Endodermal cell (in vitro differentiated cells): Measurements from ENCODE around the gene CTBP1. TPM values are rescaled to one million over a fixed set of nuclear protein-coding genes. Genes with fewer than 3 reads are reported as not detected.
A peak's percentile ranks its signal among the peaks of the same experiment; 100 is the strongest.

Source experiments
- DNase-seq: peaks from one replicate; pipeline ENCODE4 v3.0.0-alpha.2; 2017
- H3K27ac ChIP-seq: 2 replicates; pipeline ENCODE4 v1.5.1; 2013; ENCODE audit warnings: mild to moderate bottlenecking, low read depth, low read length, moderate library complexity
- H3K27me3 ChIP-seq: 2 replicates; pipeline ENCODE4 v1.6.1; 2013; ENCODE audit warnings: mild to moderate bottlenecking, low read length, moderate library complexity; ENCODE audit not compliant: insufficient read depth, control insufficient read depth, poor library complexity, severe bottlenecking
- H3K36me3 ChIP-seq: 2 replicates; pipeline ENCODE4 v1.7.0; 2013; ENCODE audit warnings: mild to moderate bottlenecking, low read length, moderate library complexity; ENCODE audit not compliant: control insufficient read depth, insufficient read depth
- H3K4me1 ChIP-seq: one replicate; pipeline ENCODE4 v1.7.0; 2013; ENCODE audit warnings: low read length; ENCODE audit not compliant: control insufficient read depth, insufficient read depth
- H3K4me3 ChIP-seq: 2 replicates; pipeline ENCODE4 v1.5.1; 2013; ENCODE audit warnings: mild to moderate bottlenecking, low read length, moderate library complexity
- H3K9ac ChIP-seq: 2 replicates; pipeline ENCODE4 v1.6.1; 2013; ENCODE audit warnings: mild to moderate bottlenecking, low read length, moderate library complexity; ENCODE audit not compliant: poor library complexity, severe bottlenecking; ENCODE audit errors: extremely low read depth
- H3K9me3 ChIP-seq: 2 replicates; pipeline ENCODE4 v1.6.1; 2013; ENCODE audit warnings: mild to moderate bottlenecking, low read length, moderate library complexity; ENCODE audit not compliant: control insufficient read depth
- H3K27ac Mint-ChIP-seq: 2 replicates; pipeline ENCODE4 v1.8.0; 2020; ENCODE audit warnings: mixed read lengths
- H3K27me3 Mint-ChIP-seq: 2 replicates; pipeline ENCODE4 v1.8.0; 2021; ENCODE audit warnings: mild to moderate bottlenecking, mixed read lengths; ENCODE audit not compliant: insufficient read depth
- H3K36me3 Mint-ChIP-seq: 2 replicates; pipeline ENCODE4 v1.8.0; 2020; ENCODE audit warnings: low read depth, mixed read lengths
- H3K4me1 Mint-ChIP-seq: 2 replicates; pipeline ENCODE4 v1.8.0; 2020; ENCODE audit warnings: mixed read lengths
- H3K4me3 Mint-ChIP-seq: 2 replicates; pipeline ENCODE4 v1.8.0; 2020; ENCODE audit warnings: mild to moderate bottlenecking, moderate library complexity, mixed read lengths
- H3K9me3 Mint-ChIP-seq: 2 replicates; pipeline ENCODE4 v1.8.0; 2020; ENCODE audit warnings: mild to moderate bottlenecking, mixed read lengths
- WGBS, 2 experiments: methylation state at CpG; one replicate each; pipeline versions ENCODE4 v1.1.5 to v1.1.7; 2013; ENCODE audit warnings: missing lambda C conversion rate in 2 of 2, mixed read lengths in 1 of 2; ENCODE audit not compliant: insufficient coverage in 1 of 2, insufficient read length in 1 of 2; 5-methylcytosine and 5-hydroxymethylcytosine counted together
- total RNA-seq, 2 donors: library from RNA; stranded (reverse); fragmentation: NEBNext Ultra II Directional in 1 of 2; extraction: Animal tissue kit (Norgen Biotek cat#: 25700) in 1 of 2; gene quantifications; 2 replicates in 1 of 2; 3 replicates in 1 of 2; pipeline ENCODE4 v1.2.1, GENCODE V29; 2021
- TF ChIP-seq, protein P1 (sequence below): fragments of 200-600 bp; sonication (generic); conservative IDR thresholded peaks from 2 replicates; pipeline ENCODE4 v1.5.0; 2021; ENCODE audit warnings: antibody characterized with exemption, mild to moderate bottlenecking

Gene CTBP1
- total RNA-seq, 2 donors from 2014 or later = 181 to 189 TPM

GRCh38 chr4:1241936-1242505 is 6.9 kb downstream of the CTBP1 start:
- TF ChIP-seq, protein P1, sequence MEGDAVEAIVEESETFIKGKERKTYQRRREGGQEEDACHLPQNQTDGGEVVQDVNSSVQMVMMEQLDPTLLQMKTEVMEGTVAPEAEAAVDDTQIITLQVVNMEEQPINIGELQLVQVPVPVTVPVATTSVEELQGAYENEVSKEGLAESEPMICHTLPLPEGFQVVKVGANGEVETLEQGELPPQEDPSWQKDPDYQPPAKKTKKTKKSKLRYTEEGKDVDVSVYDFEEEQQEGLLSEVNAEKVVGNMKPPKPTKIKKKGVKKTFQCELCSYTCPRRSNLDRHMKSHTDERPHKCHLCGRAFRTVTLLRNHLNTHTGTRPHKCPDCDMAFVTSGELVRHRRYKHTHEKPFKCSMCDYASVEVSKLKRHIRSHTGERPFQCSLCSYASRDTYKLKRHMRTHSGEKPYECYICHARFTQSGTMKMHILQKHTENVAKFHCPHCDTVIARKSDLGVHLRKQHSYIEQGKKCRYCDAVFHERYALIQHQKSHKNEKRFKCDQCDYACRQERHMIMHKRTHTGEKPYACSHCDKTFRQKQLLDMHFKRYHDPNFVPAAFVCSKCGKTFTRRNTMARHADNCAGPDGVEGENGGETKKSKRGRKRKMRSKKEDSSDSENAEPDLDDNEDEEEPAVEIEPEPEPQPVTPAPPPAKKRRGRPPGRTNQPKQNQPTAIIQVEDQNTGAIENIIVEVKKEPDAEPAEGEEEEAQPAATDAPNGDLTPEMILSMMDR = no peak
- no peak overlapping the region for H3K4me3 ChIP-seq
- peaks cover 25% of the 10 kb centered on the region for H3K36me3 Mint-ChIP-seq
- peaks cover 24% of the 10 kb centered on the region for H3K36me3 ChIP-seq
- no peak overlapping the region for H3K9ac ChIP-seq
- no peak overlapping the region for H3K27ac Mint-ChIP-seq
- H3K27me3 ChIP-seq = no peaks in the 10 kb centered on the region
- no peak overlapping the region for H3K27ac ChIP-seq
- H3K4me1 Mint-ChIP-seq = peaks cover 8% of the 10 kb centered on the region
- no peaks in the 10 kb centered on the region for H3K27me3 Mint-ChIP-seq
- H3K4me3 Mint-ChIP-seq = no peak overlapping the region
- 96 to 99% methylated on average over 9 to 24 of the region's 24 CpGs for WGBS, 2 experiments
- no peaks in the 10 kb centered on the region for H3K9me3 ChIP-seq
- DNase-seq = peak; percentile 32
- no peaks in the 10 kb centered on the region for H3K9me3 Mint-ChIP-seq
- H3K4me1 ChIP-seq = peaks cover 1% of the 10 kb centered on the region

- H3K9ac ChIP-seq = no peak overlapping the region
- 94 to 97% methylated on average over 17 to 21 of the region's 21 CpGs for WGBS, 2 experiments
- peak overlapping the region; percentile 32 for H3K27ac Mint-ChIP-seq
- H3K4me3 ChIP-seq = no peak overlapping the region
- TF ChIP-seq, protein P1 = no peak
- no peak overlapping the region for H3K27ac ChIP-seq
- peaks cover 3% of the 10 kb centered on the region for H3K4me1 Mint-ChIP-seq
- H3K9me3 Mint-ChIP-seq = no peaks in the 10 kb centered on the region
- no peaks in the 10 kb centered on the region for H3K4me1 ChIP-seq
- no peak overlapping the region for H3K4me3 Mint-ChIP-seq
- H3K36me3 ChIP-seq = peaks cover 28% of the 10 kb centered on the region
- DNase-seq = no peak
- peaks cover 25% of the 10 kb centered on the region for H3K36me3 Mint-ChIP-seq
- H3K27me3 ChIP-seq = no peaks in the 10 kb centered on the region
- H3K9me3 ChIP-seq = no peaks in the 10 kb centered on the region
- H3K27me3 Mint-ChIP-seq = no peaks in the 10 kb centered on the region
These were observed 7.4 kb downstream of the CTBP1 start for GRCh38 chr4:1241466-1241935.

DNA sequence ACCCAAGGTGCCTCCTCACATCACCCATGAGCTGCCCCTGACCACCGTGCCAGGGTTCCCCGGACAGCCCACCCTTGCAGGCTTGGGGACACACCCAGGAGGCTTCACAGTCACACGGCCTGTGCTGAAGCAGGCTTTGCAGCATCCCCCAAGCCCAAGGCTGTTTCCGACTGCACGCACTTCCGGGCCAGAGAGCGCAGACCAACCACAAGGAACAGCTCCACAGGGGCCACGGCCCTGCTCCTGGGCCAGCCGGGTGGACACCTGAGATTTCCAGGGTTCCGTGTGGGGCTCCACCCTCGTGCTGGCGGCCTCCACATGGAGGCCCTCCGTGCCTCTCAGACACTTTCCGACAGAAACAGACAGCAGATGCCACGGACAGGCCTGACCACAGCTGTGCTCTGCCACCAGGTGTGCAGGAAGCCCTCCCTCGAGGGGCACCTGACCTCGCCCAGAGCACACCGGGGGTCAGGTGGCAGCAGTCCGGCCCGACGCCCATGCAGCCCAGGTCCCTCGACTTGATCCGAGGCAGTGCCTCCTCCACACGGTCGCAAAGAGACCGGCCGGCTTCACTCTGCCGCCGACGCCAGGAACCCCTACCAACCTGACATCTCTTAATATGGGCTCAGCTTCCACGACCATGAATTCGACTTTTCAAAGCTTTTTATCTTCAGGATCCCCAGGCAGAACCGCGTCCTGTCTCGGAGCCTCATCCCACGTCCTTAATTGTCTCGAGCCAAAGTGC is 8.0 kb downstream of the CTBP1 start:
- Mint-ChIP-seq H3K4me3 (no peak overlapping the region), H3K27ac (peak overlapping the region; percentile 32), H3K36me3 (peaks cover 25% of the 10 kb centered on the region), H3K9me3 (no peaks in the 10 kb centered on the region), H3K27me3 (no peaks in the 10 kb centered on the region), H3K4me1 (peaks cover 2% of the 10 kb centered on the region)
- WGBS, 2 experiments = 95 to 97% methylated on average over 29 to 37 of the region's 37 CpGs
- Histone ChIP-seq H3K4me3 (no peak overlapping the region), H3K27me3 (no peaks in the 10 kb centered on the region), H3K4me1 (no peaks in the 10 kb centered on the region), H3K9ac (no peak overlapping the region), H3K9me3 (no peaks in the 10 kb centered on the region), H3K27ac (no peak overlapping the region), H3K36me3 (peaks cover 34% of the 10 kb centered on the region)
- TF ChIP-seq, protein P1 = no peak
- no peak for DNase-seq
